EH (cell line): ENCODE measurements around the gene ZNF609.

Experiments used
- DNase-seq: peaks from one replicate; pipeline ENCODE4 v3.0.0-alpha.2; 2015; ENCODE audit warnings: low read depth

The ZNF609 gene

DNA sequence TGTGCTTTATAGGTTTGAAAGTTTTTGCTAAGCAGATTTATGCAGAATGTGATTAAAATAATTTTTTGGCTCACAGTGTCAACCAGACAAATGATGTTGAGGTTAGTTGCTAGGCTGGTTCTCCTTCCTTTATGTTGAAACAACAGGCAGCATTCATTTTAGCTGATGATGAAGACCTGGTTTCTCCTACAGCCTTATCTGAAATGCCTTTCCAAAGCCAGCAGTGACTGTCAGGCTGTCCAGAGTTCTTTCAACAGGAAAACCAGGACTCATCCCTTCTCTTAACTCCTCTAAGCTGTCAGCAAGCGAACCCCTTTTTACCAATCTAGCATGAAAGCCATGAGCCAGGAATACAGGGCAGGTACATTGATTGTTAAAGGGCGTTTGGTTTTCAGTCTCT lies 84.1 kb downstream of the ZNF609 start:
- DNase-seq = no peak

DNA sequence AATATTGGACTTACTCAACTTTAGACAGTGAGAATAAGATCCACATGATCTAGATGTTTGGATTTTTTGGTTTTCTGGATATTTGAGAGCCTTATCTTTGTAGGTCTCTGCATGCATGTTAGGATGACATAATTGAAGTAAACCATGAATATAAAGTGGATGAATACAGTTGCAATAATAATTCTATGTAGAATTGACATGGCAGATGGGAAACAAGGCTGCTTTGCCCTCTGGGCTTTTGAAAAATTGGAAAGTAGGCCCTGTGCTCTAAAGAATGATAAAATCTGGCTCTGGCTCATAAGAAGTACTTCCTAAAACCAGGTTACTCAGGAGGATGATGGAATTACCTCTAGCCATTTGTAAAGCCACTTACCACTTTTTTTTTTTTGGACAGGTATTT lies 86.9 kb downstream of the ZNF609 start:
- DNase-seq = no peak

DNA sequence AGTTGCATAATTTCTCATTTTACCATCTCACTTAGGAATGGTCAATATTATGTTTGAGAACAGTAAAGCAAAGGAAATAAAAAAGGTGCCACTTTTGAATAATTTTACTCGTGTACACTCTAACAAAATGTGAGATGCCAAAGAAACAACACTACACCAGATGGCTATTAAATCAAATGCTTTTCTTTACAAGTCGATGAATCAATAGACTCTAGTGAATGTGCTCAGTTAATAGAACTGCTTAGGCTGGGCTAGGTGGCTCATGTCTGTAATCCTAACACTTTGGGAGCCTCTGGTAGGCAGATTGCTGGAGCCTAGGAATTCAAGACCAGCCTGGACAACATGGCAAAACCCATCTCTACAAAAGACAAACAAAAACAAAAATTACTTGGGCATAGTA lies 87.9 kb downstream of the ZNF609 start:
- DNase-seq = no peak

DNA sequence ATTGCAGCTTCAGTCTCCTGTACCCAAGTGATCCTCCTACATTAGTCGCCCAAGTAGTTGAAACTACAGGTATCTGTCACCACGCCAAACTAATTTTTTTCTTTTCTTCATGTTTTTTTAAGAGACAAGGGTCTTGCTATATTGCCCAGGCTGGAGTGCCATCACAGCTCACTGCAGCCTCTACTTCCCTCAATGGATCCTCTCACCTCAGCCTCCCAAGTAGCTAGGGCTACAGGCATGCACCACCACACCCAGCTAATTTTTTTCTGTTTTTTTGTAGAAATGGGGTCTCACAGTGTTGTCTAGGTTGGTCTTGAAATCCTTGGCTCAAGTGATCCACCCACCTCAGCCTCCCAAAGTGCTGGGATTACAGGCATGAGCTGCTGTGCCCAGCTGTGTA lies 89.5 kb downstream of the ZNF609 start:
- no peak for DNase-seq

DNA sequence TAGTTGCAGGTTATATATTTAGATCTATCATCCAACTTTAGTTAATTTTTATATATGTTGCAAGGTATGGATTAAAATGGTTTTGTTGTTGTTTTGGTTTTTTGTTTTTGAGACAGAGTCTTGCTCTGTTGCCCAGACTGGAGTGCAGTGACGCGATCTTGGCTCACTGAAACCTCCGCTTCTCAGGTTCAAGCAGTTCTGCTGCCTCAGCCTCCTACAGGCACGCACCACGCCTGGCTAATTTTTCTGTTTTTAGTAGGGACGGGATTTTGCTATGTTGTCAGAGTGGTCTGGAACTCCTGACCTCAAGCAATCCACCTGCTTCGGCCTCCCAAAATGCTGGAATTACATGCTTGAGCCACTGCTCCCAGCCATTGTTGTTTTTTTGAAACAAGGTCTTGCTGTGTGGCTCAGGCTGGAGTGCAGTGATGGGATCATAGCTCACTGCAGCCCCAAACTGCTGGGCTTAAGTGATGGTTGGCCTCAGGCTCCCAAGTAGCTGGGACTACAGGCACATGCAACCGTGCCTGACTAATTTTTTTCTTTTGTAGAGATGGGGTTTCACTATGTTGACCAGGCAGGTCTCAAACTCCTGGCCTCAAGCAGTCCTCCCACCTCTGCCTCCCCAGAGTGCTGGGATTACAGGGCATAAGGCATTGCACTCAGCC lies 92.0 kb downstream of the ZNF609 start:
- no peak for DNase-seq

DNA sequence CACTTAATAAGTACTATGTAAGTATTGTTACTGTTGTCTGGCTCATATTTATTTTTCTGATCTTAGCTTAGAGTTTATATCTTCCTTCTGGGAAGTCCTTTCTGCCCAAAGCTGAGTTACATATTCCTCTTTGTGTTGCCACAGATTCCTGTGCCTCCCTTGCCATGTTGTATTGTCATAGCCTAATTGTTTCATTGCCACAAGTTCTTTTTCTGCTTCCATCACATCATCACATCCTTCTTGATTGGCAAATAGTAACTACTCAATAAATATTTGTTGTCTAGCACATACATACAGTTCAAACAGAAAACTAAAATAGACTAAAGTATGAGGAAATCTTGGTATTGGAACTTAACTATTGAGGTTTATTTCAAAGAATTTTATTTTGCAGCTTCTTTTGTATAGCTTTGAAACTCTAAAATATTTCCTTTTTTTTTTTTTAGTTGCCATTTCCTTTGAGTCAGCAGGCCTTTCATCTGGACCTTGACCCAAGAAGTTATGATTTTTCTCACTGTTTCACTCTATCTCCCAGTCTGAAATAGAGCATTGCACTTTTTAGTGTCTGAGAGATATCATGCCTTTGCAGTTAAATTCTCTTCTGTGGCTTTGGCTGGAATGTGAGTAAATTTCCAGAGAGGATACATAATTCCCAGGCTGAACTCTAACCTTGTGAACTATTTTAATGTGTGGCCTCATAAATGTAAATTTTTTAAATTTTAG lies 98.2 kb downstream of the ZNF609 start:
- DNase-seq = peak; percentile 77

DNA sequence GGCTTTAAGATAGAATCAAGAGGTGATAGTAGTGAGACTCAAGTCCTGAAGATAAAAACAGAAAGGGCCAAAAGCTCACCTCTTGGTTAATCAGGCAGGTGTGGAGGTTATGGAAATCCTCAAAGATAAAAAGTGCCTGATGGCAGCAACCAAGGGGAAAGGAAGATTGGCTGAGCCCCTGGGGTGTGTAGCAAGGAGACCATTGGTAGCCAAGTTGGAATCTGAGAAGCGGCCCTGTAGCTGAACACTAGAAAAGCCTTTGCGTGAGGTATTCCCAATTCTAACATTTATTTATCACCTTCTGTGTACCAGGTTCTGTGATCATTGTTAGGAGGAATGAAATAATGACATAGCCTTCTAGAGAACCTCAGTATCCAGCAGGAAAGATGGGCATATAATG lies 98.9 kb downstream of the ZNF609 start:
- no peak for DNase-seq

DNA sequence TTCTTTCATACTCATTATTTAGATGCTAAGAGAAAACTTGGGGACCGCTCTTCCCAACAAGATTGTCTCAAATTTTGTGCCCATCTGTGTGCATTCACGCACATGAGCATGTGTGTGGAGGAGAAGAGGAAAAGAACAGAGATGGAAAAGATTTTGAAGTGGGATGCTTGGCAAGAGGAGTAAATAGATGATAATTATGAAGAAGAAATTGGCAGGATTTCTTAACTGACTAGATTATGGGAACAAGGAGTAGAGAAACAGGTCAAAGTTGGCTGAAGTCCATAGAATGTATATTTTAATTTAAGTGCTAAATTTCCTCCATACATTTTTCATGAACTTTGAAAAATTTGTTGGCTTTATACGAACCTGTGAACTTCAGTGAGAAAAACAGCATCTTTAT lies 100.1 kb downstream of the ZNF609 start:
- no peak for DNase-seq

DNA sequence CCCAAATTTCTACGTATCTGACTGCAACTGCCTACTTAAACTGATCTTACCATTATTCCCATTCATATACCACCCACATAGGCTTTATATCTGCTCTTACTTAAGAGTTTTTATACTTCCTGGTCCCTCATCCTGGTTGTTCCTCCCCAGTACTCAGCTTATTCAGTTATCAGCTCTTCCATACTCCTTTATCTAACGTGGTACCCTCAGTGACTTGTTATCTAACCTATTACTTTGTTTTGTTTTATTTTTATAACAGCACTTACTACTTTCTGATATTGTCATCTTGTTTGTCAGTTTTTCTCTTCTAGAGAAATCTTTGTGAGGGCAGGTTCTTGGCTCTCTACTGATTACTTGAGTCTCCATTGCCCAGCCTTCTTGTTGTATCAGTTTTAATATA lies 100.6 kb downstream of the ZNF609 start:
- no peak for DNase-seq

DNA sequence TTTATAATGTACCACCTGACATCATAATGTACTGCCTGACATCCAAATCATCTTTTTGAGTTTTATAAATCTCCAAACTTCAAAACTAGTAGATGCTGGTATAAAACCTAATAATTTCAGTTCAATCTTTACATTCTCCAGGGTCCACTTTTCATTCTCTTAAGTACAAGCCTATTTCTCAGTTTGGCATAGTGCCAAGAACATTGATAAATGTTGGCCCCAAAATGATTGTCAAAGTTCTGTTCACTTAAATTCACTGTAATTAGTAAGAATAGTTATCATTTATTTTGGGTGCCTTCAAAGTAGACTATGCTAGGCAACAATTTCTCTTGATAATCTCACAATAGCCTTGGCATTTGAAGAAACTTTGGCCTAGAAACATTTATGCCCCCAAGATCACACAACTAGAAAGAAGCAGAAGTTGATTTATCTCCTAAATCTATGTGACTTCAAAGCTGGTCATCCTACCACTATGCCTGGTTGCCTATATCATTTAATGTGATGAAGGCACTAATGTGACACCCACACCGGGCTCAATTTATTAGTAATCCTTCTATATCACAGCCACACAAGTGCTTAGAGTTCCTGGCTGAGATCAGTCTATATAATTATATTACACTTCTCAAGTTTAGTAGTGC lies 101.7 kb downstream of the ZNF609 start:
- no peak for DNase-seq

DNA sequence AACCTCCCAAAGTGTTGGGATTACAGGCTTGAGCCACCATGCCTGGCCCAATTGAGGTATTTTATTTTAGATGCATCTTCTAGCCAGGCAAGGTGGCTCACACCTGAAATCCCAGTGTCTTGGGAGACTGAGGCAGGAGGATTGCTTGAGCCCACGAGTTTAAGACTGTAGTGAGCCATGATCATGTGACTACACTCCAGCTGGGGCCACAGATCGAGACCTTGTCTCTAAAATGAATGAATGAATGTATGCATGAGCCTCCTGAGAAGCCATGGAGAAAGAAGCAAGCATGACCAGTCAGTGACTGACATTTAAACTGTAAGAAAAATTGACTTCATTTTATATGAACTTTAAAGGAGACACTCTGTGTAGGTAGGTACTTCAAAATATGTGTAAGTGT lies 105.7 kb downstream of the ZNF609 start:
- DNase-seq = no peak

DNA sequence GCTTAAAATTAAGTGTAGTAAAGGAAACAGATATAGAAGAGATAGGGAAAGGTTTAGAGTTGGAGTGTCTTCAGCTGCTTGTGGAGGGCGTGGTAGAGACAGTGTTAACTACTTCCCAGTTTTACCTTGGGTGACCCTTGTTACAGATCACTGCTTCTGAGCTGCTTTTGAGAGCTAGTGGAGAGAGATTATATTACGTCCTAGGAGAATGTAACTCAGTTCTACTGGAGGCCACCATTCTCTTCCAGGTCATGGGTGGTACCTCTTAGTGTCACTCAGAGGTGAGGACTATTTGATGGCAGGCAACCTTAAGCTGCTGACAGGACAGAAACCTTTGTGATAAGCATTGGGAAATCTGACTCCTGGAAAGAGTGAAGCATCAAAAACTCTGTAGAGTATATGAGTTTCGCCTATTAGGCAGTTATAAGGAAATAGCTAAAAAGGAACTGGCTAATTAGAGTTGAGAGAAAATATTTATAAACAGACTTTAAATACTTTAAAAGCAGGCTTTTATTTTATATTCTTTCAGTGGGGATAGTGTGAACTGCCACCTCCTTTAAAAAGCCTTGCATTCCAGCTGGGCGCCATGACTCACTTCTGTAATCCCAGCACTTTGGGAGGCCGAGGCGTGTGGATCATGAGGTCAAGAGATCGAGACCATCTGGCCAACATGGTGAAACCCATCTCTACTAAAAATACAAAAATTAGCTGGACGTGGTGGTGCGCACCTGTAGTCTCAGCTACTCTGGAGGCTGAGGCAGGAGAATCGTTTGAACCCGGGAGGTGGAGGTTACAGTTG lies 106.5 kb downstream of the ZNF609 start:
- no peak for DNase-seq

DNA sequence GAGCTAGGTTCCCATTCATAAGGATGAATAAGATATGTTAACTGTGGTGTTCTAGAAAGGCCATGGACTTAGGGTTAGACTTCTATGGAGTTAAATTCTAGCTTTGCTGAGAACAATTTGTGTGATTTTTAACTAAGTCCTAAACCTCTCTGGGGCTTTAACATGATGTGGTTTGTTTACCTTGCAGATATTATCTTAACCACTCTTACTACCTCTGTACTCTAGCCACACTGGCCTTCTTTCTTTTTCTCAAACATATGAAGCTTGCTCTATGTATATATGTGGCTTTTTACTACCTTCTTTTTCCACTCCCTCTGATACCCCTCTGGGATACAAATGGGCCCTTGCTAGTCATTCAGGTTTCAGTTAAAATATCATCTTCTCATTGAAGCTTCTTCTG lies 108.4 kb downstream of the ZNF609 start:
- no peak for DNase-seq

DNA sequence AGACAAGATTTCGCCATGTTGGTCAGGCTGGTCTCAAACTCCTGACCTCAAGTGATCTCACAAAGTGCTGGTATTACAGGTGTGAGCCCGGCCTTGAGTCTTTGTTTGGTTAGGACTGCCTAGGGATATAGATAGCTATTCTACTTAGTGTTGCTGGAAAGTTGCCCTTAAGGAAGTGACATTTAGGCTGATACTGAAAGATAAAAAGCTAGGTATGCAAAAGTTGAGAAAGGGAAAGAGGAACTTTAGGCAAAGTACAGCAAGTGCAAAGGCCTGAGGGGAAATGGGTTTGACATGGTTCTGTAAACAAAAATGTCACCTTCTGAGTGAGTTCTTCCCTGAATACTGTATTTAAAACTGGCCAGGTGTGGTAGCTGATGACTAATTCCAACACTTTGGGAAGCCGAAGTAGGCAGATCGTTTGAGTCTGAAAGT lies 111.5 kb downstream of the ZNF609 start:
- no peak for DNase-seq

DNA sequence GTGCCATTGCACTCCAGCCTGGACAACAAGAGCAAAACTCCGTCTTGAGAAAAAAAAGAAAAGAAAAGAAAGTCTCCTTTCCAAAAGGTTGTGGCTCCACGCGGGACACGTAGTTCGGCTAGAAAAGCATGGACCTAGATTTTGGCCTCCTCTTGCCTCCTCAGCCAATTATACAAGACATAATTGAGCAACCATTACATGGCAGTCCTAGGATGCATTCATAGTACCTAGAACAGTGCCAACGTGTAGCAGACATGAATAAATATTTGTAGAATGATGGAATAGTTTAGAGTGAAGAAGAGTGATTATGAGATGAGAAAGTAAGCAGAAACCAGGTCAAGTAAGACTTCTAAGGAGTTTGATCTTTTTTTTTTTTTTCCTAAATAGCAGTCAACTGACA lies 112.5 kb downstream of the ZNF609 start:
- no peak for DNase-seq

DNA sequence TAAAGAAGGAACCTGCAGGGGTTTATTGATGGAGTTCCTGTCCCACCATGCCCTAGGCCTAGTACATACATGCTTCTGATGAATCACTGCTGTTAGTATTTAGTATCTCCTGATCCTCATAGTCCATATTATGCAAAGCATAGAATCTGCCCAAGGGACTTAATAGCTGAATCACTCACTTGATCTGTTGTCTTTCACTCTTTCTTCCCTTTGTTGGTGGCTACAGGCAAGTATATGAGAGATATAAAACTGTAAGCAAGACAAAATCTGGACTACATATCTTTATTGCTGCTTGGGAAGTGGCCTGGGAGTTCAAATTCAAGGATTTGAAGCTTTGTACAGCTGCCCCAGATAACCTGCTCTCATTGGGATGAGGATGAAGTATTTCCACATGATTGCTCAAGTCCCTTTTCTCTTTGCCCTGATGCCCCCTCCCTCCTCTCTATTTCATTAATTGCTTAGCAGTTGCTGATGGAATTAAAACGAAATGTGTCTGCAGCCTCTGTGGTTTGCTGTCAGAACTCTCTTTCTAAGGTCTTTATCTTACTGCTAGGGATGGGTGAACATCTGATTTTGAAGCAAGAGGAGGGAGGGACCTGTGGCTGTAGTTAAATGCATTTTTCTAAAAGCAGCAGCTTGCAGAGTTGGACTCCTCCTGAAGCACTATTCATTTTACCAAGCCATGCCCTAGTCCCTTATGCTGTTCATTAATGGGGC lies 114.1 kb downstream of the ZNF609 start:
- DNase-seq = peak; percentile 70

DNA sequence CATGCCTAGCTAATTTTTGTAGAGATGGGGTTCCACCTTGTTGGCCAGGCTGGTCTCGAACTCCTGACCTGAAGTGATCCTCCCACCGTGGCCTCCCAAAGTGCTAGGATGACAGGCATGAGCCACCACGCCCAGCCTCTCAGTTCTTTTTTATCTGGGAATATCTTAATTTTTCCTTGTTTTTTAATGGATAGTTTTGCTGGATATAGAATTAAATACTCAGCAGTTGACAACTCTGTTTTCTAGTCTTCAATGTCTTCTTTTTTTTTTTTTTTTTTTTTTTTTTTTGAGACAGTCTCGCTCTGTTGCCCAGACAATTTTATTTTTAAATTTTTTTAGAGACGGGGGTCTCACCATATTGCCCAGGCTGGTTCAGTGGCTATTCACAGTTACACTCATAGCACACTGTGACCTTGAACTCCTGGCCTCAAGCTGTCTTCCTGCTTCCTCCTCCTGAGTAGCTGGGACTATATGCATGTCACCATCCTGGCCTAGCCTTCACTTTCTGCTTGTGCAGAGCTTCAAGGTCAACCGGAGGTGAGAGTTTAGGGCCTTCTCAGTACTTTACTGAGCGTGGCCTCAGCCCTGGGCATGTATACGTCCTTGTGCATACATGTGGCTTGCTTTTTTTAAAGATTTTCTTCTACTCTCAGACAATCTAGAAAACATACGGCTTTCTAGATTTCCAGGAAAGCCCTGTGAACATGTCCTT lies 120.5 kb downstream of the ZNF609 start:
- no peak for DNase-seq

DNA sequence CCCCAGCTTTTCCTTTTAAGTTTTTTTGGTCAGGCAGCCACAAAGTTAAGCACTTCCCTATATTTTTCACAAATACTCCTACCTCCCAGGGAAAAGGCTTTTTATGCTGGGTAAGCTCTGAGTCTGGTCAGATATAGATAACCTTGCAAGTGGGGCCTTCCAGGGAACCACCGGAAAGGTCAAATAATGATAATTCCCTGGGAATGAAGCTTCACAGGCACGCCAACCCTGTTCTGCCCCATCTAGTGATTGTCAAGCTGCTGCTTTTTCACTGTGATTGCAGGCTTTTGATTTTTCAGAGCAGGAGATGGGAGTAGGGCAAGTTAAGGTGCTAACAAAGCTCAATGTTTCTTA lies 121.0 kb downstream of the ZNF609 start:
- no peak for DNase-seq

DNA sequence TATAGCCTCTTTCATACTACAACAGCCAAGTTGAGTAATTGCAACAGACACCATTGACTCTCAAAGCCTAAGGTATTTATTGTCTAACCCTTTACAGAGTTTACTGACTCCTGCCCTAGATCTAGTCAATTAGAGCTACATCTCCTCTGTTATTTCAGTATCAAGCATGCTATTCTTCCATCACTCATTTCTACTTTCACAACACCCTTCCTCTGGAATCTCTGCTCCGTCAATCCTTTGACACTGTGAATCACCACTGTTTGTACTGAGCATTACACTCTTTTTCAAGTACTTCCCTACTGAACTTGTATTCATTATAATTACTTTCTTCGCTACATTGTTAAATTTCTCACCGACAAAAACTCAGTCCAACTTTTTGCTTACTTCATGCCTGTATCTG lies 121.8 kb downstream of the ZNF609 start:
- no peak for DNase-seq

DNA sequence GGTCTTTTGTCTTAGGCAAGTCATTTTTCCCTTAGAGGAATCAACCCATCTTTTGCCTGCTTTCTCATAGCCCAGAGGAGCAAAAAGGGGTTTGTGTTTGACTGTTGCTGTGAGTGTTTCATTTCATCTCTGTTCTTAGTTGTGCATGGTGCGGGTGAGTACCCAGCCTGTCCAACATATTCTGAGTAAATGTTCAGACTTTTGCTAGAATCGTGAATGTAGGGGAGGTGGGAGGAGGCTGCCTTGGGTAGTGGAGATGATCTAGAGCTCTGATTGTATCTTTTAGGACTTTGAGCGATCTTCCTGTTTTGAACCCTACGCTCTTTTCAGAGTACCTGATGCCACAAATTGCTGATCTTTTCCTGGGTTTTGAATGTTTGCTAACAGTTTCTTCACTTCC lies 123.1 kb downstream of the ZNF609 start:
- no peak for DNase-seq

DNA sequence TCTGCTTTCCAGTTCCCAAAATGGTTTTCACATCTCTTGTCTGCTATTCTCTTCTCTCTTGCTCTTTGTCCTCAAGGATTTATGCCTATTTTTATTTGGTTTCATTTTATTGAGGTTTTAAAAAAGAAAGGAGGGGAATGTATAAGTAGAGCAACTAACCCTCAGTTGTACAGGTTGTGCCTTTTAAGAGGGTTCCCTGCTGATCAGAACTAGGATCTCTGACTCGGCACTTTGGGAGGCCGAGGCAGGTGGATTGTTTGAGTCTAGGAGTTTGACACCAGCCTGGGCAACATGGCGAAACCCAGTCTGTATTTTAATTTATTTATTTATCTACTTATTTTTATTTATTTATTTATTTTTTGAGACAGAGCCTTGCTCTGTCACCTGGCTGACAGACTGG lies 123.6 kb downstream of the ZNF609 start:
- no peak for DNase-seq
